Measurements from ENCODE around the gene TSC2. TPM values are rescaled to one million over a fixed set of nuclear protein-coding genes. Genes with fewer than 3 reads are reported as not detected.
"Not testable (repeated sequence)": the region's sequence is repeated elsewhere in the genome, so short reads cannot be mapped to it uniquely, and the experiment has no call there.

The TSC2 gene
- polyA plus RNA-seq, 3 donors = 11.7 to 95.1 (median 20.8) TPM

GRCh38 chr16:2111009-2111353 is 63.2 kb downstream of the TSC2 start:
- H3K4me3 ChIP-seq (replicated peaks in 1 of 3; ENCODE audit: low read depth in 2 of 3, low read length in 3 of 3); H3K4me3 Mint-ChIP-seq; H3K4me1 Mint-ChIP-seq; H3K9ac ChIP-seq (ENCODE audit: insufficient read depth, low read length, poor library complexity, severe bottlenecking); H2AFZ ChIP-seq (ENCODE audit: insufficient read depth, low read depth, low read length, poor library complexity, severe bottlenecking); H3K27me3 Mint-ChIP-seq (ENCODE audit: low read depth in 3 of 3); intact Hi-C loops (cut with micrococcal nuclease); H4K20me1 ChIP-seq (ENCODE audit: insufficient read depth, low read length); H3K4me1 ChIP-seq (ENCODE audit: control insufficient read depth in 1 of 2, insufficient read depth in 2 of 2, low read length in 2 of 2); H3K9me3 Mint-ChIP-seq; H3K9me3 ChIP-seq (replicated peaks in 1 of 2; ENCODE audit: control insufficient read depth in 1 of 2, insufficient read depth in 1 of 2, low read length in 2 of 2); H3K27ac ChIP-seq (ENCODE audit: low read depth in 1 of 2, low read length in 2 of 2); H3K27ac Mint-ChIP-seq; H3K79me2 ChIP-seq (ENCODE audit: insufficient read depth, low read length); H3K4me2 ChIP-seq (replicated peaks; ENCODE audit: extremely low read depth, low read length, poor library complexity, severe bottlenecking); H3K27me3 ChIP-seq (ENCODE audit: control insufficient read depth in 2 of 2, insufficient read depth in 2 of 2, low read length in 2 of 2); DNase-seq: not testable (repeated sequence)
- peaks cover 16 to 21% of the 10 kb centered on the region in 2 donors for H3K36me3 ChIP-seq (replicated peaks in 1 of 2; ENCODE audit: control insufficient read depth in 1 of 2, insufficient read depth in 2 of 2, low read length in 2 of 2)
- H3K36me3 Mint-ChIP-seq = peaks cover 22 to 42% of the 10 kb centered on the region in 2 donors
- WGBS (ENCODE audit: insufficient coverage) = 96% methylated on average over 33 of the region's 36 CpGs

GRCh38 chr16:2111412-2112335 is 63.9 kb downstream of the TSC2 start:
- H3K27ac Mint-ChIP-seq = not testable (repeated sequence)

GRCh38 chr16:2112539-2113106 is 64.8 kb downstream of the TSC2 start:
- not testable (repeated sequence) for DNase-seq

More at GRCh38 chr16:2111412-2112335, 63.9 kb downstream of the TSC2 start:
- peaks cover 16 to 21% of the 10 kb centered on the region in 2 donors for H3K36me3 ChIP-seq (replicated peaks in 1 of 2; ENCODE audit: control insufficient read depth in 1 of 2, insufficient read depth in 2 of 2, low read length in 2 of 2)
- H3K4me2 ChIP-seq (replicated peaks; ENCODE audit: extremely low read depth, low read length, poor library complexity, severe bottlenecking); intact Hi-C loops (cut with micrococcal nuclease); H3K9ac ChIP-seq (ENCODE audit: insufficient read depth, low read length, poor library complexity, severe bottlenecking); DNase-seq; H3K27ac ChIP-seq (ENCODE audit: low read depth in 1 of 2, low read length in 2 of 2); H3K9me3 ChIP-seq (replicated peaks in 1 of 2; ENCODE audit: control insufficient read depth in 1 of 2, insufficient read depth in 1 of 2, low read length in 2 of 2); H3K4me1 ChIP-seq (ENCODE audit: control insufficient read depth in 1 of 2, insufficient read depth in 2 of 2, low read length in 2 of 2); H3K4me3 ChIP-seq (replicated peaks in 1 of 3; ENCODE audit: low read depth in 2 of 3, low read length in 3 of 3); H2AFZ ChIP-seq (ENCODE audit: insufficient read depth, low read depth, low read length, poor library complexity, severe bottlenecking); H3K9me3 Mint-ChIP-seq; H3K27me3 Mint-ChIP-seq (ENCODE audit: low read depth in 3 of 3); H3K27me3 ChIP-seq (ENCODE audit: control insufficient read depth in 2 of 2, insufficient read depth in 2 of 2, low read length in 2 of 2); H3K79me2 ChIP-seq (ENCODE audit: insufficient read depth, low read length); H3K4me1 Mint-ChIP-seq; H4K20me1 ChIP-seq (ENCODE audit: insufficient read depth, low read length); H3K4me3 Mint-ChIP-seq: not testable (repeated sequence)
- H3K36me3 Mint-ChIP-seq = peaks cover 22 to 44% of the 10 kb centered on the region in 2 donors
- WGBS (ENCODE audit: insufficient coverage) = 96% methylated on average over 38 of the region's 65 CpGs

GRCh38 chr16:2114225-2114624 is 66.4 kb downstream of the TSC2 start:
- H3K9me3 ChIP-seq (replicated peaks in 1 of 2; ENCODE audit: control insufficient read depth in 1 of 2, insufficient read depth in 1 of 2, low read length in 2 of 2); H3K4me1 Mint-ChIP-seq; H3K27ac Mint-ChIP-seq; H3K27me3 Mint-ChIP-seq (ENCODE audit: low read depth in 3 of 3); H3K79me2 ChIP-seq (ENCODE audit: insufficient read depth, low read length); DNase-seq; H3K4me3 ChIP-seq (replicated peaks in 1 of 3; ENCODE audit: low read depth in 2 of 3, low read length in 3 of 3); H3K9me3 Mint-ChIP-seq; H3K4me2 ChIP-seq (replicated peaks; ENCODE audit: extremely low read depth, low read length, poor library complexity, severe bottlenecking); H3K4me1 ChIP-seq (ENCODE audit: control insufficient read depth in 1 of 2, insufficient read depth in 2 of 2, low read length in 2 of 2); H3K27ac ChIP-seq (ENCODE audit: low read depth in 1 of 2, low read length in 2 of 2); H3K27me3 ChIP-seq (ENCODE audit: control insufficient read depth in 2 of 2, insufficient read depth in 2 of 2, low read length in 2 of 2); H2AFZ ChIP-seq (ENCODE audit: insufficient read depth, low read depth, low read length, poor library complexity, severe bottlenecking); intact Hi-C loops (cut with micrococcal nuclease); H4K20me1 ChIP-seq (ENCODE audit: insufficient read depth, low read length); H3K9ac ChIP-seq (ENCODE audit: insufficient read depth, low read length, poor library complexity, severe bottlenecking); H3K4me3 Mint-ChIP-seq: not testable (repeated sequence)
- H3K36me3 ChIP-seq (replicated peaks in 1 of 2; ENCODE audit: control insufficient read depth in 1 of 2, insufficient read depth in 2 of 2, low read length in 2 of 2) = peaks cover 16 to 18% of the 10 kb centered on the region in 2 donors
- WGBS (ENCODE audit: insufficient coverage) = 97% methylated on average over 23 of the region's 26 CpGs
- H3K36me3 Mint-ChIP-seq = peaks cover 20 to 37% of the 10 kb centered on the region in 2 donors

More at GRCh38 chr16:2112539-2113106, 64.8 kb downstream of the TSC2 start:
- H2AFZ ChIP-seq (ENCODE audit: insufficient read depth, low read depth, low read length, poor library complexity, severe bottlenecking); H3K4me3 Mint-ChIP-seq; H3K4me1 Mint-ChIP-seq; H3K27ac ChIP-seq (ENCODE audit: low read depth in 1 of 2, low read length in 2 of 2); H3K9ac ChIP-seq (ENCODE audit: insufficient read depth, low read length, poor library complexity, severe bottlenecking); H3K27ac Mint-ChIP-seq; intact Hi-C loops (cut with micrococcal nuclease); H4K20me1 ChIP-seq (ENCODE audit: insufficient read depth, low read length); H3K79me2 ChIP-seq (ENCODE audit: insufficient read depth, low read length); H3K9me3 Mint-ChIP-seq; H3K27me3 ChIP-seq (ENCODE audit: control insufficient read depth in 2 of 2, insufficient read depth in 2 of 2, low read length in 2 of 2); H3K9me3 ChIP-seq (replicated peaks in 1 of 2; ENCODE audit: control insufficient read depth in 1 of 2, insufficient read depth in 1 of 2, low read length in 2 of 2); H3K4me2 ChIP-seq (replicated peaks; ENCODE audit: extremely low read depth, low read length, poor library complexity, severe bottlenecking); H3K27me3 Mint-ChIP-seq (ENCODE audit: low read depth in 3 of 3); H3K4me3 ChIP-seq (replicated peaks in 1 of 3; ENCODE audit: low read depth in 2 of 3, low read length in 3 of 3); H3K4me1 ChIP-seq (ENCODE audit: control insufficient read depth in 1 of 2, insufficient read depth in 2 of 2, low read length in 2 of 2): not testable (repeated sequence)
- WGBS (ENCODE audit: insufficient coverage) = 96% methylated on average over 21 of the region's 30 CpGs
- peaks cover 16 to 21% of the 10 kb centered on the region in 2 donors for H3K36me3 ChIP-seq (replicated peaks in 1 of 2; ENCODE audit: control insufficient read depth in 1 of 2, insufficient read depth in 2 of 2, low read length in 2 of 2)
- peaks cover 20 to 44% of the 10 kb centered on the region in 2 donors for H3K36me3 Mint-ChIP-seq

All from CD14-positive monocyte (primary cell).